Measurements from ENCODE around the gene HIVEP2.

DNA sequence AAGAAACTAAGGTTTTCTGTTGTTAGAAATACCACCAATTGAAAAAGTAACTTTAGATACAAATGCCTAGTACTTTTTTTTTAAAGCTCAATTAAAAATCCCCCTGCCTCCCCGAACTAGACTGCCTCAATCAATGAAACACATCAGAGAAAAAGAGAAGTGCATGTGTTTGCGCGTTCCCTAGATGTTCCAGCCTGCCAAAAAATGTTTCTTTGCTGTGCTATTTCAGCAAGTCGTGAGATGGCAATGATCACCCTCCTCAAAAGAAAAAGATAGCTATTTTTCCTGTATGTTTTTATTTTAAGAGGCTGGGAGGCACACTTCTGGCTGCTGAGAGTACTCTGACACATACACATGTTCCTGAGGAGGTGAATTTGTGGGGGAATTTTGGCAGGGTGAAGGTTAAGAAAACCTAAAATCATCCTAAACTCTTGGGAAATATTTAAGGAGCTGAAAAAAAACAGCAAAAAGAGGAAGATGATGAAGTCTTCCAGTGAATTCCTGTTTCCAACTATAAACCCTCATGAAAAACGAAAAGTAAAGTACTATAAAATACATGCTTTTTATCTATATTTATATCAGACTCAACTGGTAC lies 114.8 kb downstream of the HIVEP2 start:
- TF ChIP-seq YY1 (IDR thresholded peaks at IDR 0.05; ENCODE audit: insufficient read depth, insufficient read length): no peak
- no peak for TF ChIP-seq ZNF274 (IDR thresholded peaks at IDR 0.05; ENCODE audit: low read depth, low read length)
